T-helper 1 cell treated with Interleukin-12 subunit alpha and Interleukin-12 subunit beta and Interleukin-4 antibody, amounts not matched to agents 30 μg/mL and 1 μg/mL, for 36 hours (primary cell): Measurements from ENCODE around the gene PHLDB2.

Experiments
- H3K27ac Mint-ChIP-seq: one replicate; pipeline ENCODE4 v1.8.0; 2021; ENCODE audit warnings: mild to moderate bottlenecking, mixed read lengths
- H3K27me3 Mint-ChIP-seq: one replicate; pipeline ENCODE4 v1.8.0; 2021; ENCODE audit warnings: low read depth, mixed read lengths
- H3K36me3 Mint-ChIP-seq: one replicate; pipeline ENCODE4 v1.8.0; 2021; ENCODE audit warnings: low read depth, mixed read lengths
- H3K4me1 Mint-ChIP-seq: one replicate; pipeline ENCODE4 v1.8.0; 2021; ENCODE audit warnings: low read depth, mixed read lengths
- H3K4me3 Mint-ChIP-seq: one replicate; pipeline ENCODE4 v1.8.0; 2021; ENCODE audit warnings: mild to moderate bottlenecking, moderate library complexity, mixed read lengths
- H3K9me3 Mint-ChIP-seq: one replicate; pipeline ENCODE4 v1.8.0; 2021; ENCODE audit warnings: mixed read lengths

PHLDB2 gene

GRCh38 chr3:112004669-112005068 is 145.6 kb downstream of the PHLDB2 start:
- H3K4me1 Mint-ChIP-seq, result peaks cover 38% of the 10 kb centered on the region
- no peaks in the 10 kb centered on the region for H3K9me3 Mint-ChIP-seq
- no peak overlapping the region for H3K4me3 Mint-ChIP-seq
- H3K27me3 Mint-ChIP-seq, result no peaks in the 10 kb centered on the region
- no peak overlapping the region for H3K27ac Mint-ChIP-seq
- H3K36me3 Mint-ChIP-seq, result no peaks in the 10 kb centered on the region

GRCh38 chr3:112005091-112005672 is 146.1 kb downstream of the PHLDB2 start:
- H3K9me3 Mint-ChIP-seq, result no peaks in the 10 kb centered on the region
- H3K27ac Mint-ChIP-seq, result no peak overlapping the region
- no peaks in the 10 kb centered on the region for H3K36me3 Mint-ChIP-seq
- peaks cover 36% of the 10 kb centered on the region for H3K4me1 Mint-ChIP-seq
- no peak overlapping the region for H3K4me3 Mint-ChIP-seq
- no peaks in the 10 kb centered on the region for H3K27me3 Mint-ChIP-seq

- Mint-ChIP-seq H3K4me3 (no peak overlapping the region), H3K9me3 (no peaks in the 10 kb centered on the region), H3K27me3 (no peaks in the 10 kb centered on the region), H3K4me1 (peaks cover 28% of the 10 kb centered on the region), H3K36me3 (no peaks in the 10 kb centered on the region), H3K27ac (no peak overlapping the region)
Measured at GRCh38 chr3:112007633-112008032, 148.6 kb downstream of the PHLDB2 start.

- Mint-ChIP-seq H3K27me3 (no peaks in the 10 kb centered on the region), H3K4me1 (peaks cover 23% of the 10 kb centered on the region), H3K9me3 (no peaks in the 10 kb centered on the region), H3K36me3 (no peaks in the 10 kb centered on the region), H3K4me3 (no peak overlapping the region), H3K27ac (no peak overlapping the region)
Measured at GRCh38 chr3:112009670-112010069, 150.6 kb downstream of the PHLDB2 start.

GRCh38 chr3:112010636-112011035 is 151.6 kb downstream of the PHLDB2 start:
- Mint-ChIP-seq H3K4me3 (no peak overlapping the region), H3K9me3 (no peaks in the 10 kb centered on the region), H3K27ac (no peak overlapping the region), H3K36me3 (no peaks in the 10 kb centered on the region), H3K27me3 (no peaks in the 10 kb centered on the region), H3K4me1 (peaks cover 20% of the 10 kb centered on the region)

- no peak overlapping the region for H3K4me3 Mint-ChIP-seq
- no peaks in the 10 kb centered on the region for H3K27me3 Mint-ChIP-seq
- no peak overlapping the region for H3K27ac Mint-ChIP-seq
- H3K9me3 Mint-ChIP-seq, result no peaks in the 10 kb centered on the region
- H3K36me3 Mint-ChIP-seq, result no peaks in the 10 kb centered on the region
- peaks cover 20% of the 10 kb centered on the region for H3K4me1 Mint-ChIP-seq
Measured at GRCh38 chr3:112011376-112011940, 152.4 kb downstream of the PHLDB2 start.

GRCh38 chr3:112012205-112012992 is 153.3 kb downstream of the PHLDB2 start:
- Mint-ChIP-seq H3K9me3 (no peaks in the 10 kb centered on the region), H3K27me3 (no peaks in the 10 kb centered on the region), H3K36me3 (no peaks in the 10 kb centered on the region), H3K27ac (no peak overlapping the region), H3K4me3 (no peak overlapping the region), H3K4me1 (peaks cover 20% of the 10 kb centered on the region)

GRCh38 chr3:112013058-112013783 is 154.2 kb downstream of the PHLDB2 start:
- H3K4me1 Mint-ChIP-seq, result peaks cover 20% of the 10 kb centered on the region
- H3K27me3 Mint-ChIP-seq, result no peaks in the 10 kb centered on the region
- peak overlapping the region; percentile 16 for H3K4me3 Mint-ChIP-seq
- peak overlapping the region; percentile 6 for H3K27ac Mint-ChIP-seq
- H3K9me3 Mint-ChIP-seq, result no peaks in the 10 kb centered on the region
- no peaks in the 10 kb centered on the region for H3K36me3 Mint-ChIP-seq

- Mint-ChIP-seq H3K9me3 (no peaks in the 10 kb centered on the region), H3K36me3 (no peaks in the 10 kb centered on the region), H3K4me3 (no peak overlapping the region), H3K27ac (no peak overlapping the region), H3K4me1 (peaks cover 18% of the 10 kb centered on the region), H3K27me3 (no peaks in the 10 kb centered on the region)
Measured at GRCh38 chr3:112013784-112014143, 154.7 kb downstream of the PHLDB2 start.

GRCh38 chr3:112017091-112017490 is 158.0 kb downstream of the PHLDB2 start:
- Mint-ChIP-seq H3K36me3 (no peaks in the 10 kb centered on the region), H3K27me3 (peaks cover 3% of the 10 kb centered on the region), H3K4me3 (no peak overlapping the region)

GRCh38 chr3:112018712-112019111 is 159.6 kb downstream of the PHLDB2 start:
- Mint-ChIP-seq H3K4me1 (peaks cover 8% of the 10 kb centered on the region), H3K9me3 (no peaks in the 10 kb centered on the region), H3K27ac (no peak overlapping the region), H3K4me3 (no peak overlapping the region), H3K27me3 (peaks cover 3% of the 10 kb centered on the region), H3K36me3 (no peaks in the 10 kb centered on the region)

More at GRCh38 chr3:112017091-112017490, 158.0 kb downstream of the PHLDB2 start:
- Mint-ChIP-seq H3K4me1 (peaks cover 21% of the 10 kb centered on the region), H3K9me3 (no peaks in the 10 kb centered on the region), H3K27ac (no peak overlapping the region)

GRCh38 chr3:112019716-112020115 is 160.7 kb downstream of the PHLDB2 start:
- Mint-ChIP-seq H3K27me3 (peaks cover 3% of the 10 kb centered on the region), H3K27ac (no peak overlapping the region), H3K4me1 (peaks cover 4% of the 10 kb centered on the region), H3K4me3 (no peak overlapping the region), H3K9me3 (no peaks in the 10 kb centered on the region), H3K36me3 (no peaks in the 10 kb centered on the region)

- no peaks in the 10 kb centered on the region for H3K9me3 Mint-ChIP-seq
Measured at GRCh38 chr3:112020674-112021085, 161.6 kb downstream of the PHLDB2 start.

More at GRCh38 chr3:112020674-112021085, 161.6 kb downstream of the PHLDB2 start:
- Mint-ChIP-seq H3K36me3 (no peaks in the 10 kb centered on the region), H3K4me1 (peaks cover 4% of the 10 kb centered on the region), H3K4me3 (no peak overlapping the region), H3K27me3 (peaks cover 3% of the 10 kb centered on the region), H3K27ac (no peak overlapping the region)
